Measurements from ENCODE around the gene C2orf80.
"Not testable (repeated sequence)": the region's sequence is repeated elsewhere in the genome, so short reads cannot be mapped to it uniquely, and the experiment has no call there.

DNA sequence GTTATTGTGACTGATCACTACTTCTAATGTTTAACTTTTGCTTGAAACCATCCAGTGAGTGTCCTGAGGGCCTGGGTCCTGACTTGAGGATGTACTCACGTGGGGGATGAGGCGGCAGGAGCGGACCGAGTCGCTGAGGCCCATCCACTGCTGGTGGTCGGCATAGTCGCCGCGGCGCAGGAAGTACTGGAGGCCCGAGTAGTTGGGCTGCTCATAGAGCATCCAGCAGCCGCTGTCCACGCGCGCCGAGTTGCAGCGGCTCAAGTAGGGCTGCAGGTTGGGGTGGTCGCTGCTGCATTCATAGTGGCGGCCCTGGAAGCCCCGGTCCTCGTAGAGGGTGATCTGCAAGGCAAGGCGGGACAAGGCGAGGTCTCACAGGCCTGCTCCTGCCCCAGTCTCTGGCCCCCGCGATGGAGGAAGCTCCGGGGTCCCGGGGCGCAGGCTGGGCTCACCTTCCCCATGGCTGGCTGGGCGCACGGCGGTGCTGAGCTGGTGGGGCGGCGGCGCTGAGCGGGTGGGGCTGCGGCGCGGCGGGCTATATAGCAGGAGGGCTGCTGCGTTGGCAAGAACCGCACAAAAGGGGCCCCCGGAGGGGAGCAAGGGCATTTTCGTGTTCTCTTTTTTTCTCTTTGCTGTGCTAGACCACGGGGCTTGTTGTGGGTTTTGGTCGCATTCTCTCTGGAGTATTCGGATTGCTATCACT lies 65.7 kb downstream of the C2orf80 start, which contains the start of gene CRYGD:
- not testable (repeated sequence) for TF ChIP-seq EZH2phosphoT487 (IDR thresholded peaks at IDR 0.05; ENCODE audit: borderline replicate concordance, low read depth, low read length); CTCF (conservative IDR thresholded peaks at IDR 0.05; ENCODE audit: low read length)
